Right atrium auricular region (tissue), 2 donors: ENCODE data around the gene ADGRA1. TPM values are rescaled to one million over a fixed set of nuclear protein-coding genes. Genes with fewer than 3 reads are reported as not detected.
"Not testable (repeated sequence)": the region's sequence is repeated elsewhere in the genome, so short reads cannot be mapped to it uniquely, and the experiment has no call there.

ENCODE experiments used
- DNase-seq: peaks from one replicate; pipeline ENCODE4 v3.0.0-alpha.2; 2019; ENCODE audit warnings: low spot score
- H3K27ac ChIP-seq, 2 donors: fragments of 200-600 bp; sonication (generic); 1 replicate in 1 of 2; 2 replicates in 1 of 2; pipeline ENCODE4 v1.5.1; 2016 to 2019
- H3K27me3 ChIP-seq, 2 donors: fragments of 200-600 bp; sonication (generic); one replicate each; pipeline versions ENCODE4 v1.5.1 to v1.6.0; 2017 to 2019
- H3K36me3 ChIP-seq: fragments of 200-600 bp; sonication (generic); one replicate; pipeline ENCODE4 v1.5.1; 2016
- H3K4me1 ChIP-seq, 2 donors: fragments of 200-600 bp; sonication (generic); one replicate each; pipeline versions ENCODE4 v1.5.1 to v1.6.0; 2017 to 2019
- H3K4me3 ChIP-seq, 2 donors: fragments of 200-600 bp; sonication (generic); 1 replicate in 1 of 2; 2 replicates in 1 of 2; pipeline ENCODE4 v1.5.1; 2017 to 2019; ENCODE audit warnings: mild to moderate bottlenecking in 1 of 2, moderate library complexity in 1 of 2
- H3K9me3 ChIP-seq, 2 donors: fragments of 200-600 bp; sonication (generic); one replicate each; pipeline ENCODE4 v1.5.1; 2019
- CTCF ChIP-seq, 2 donors: fragments of 200-600 bp; sonication (generic); IDR thresholded peaks; one replicate each; pipeline ENCODE4 v1.5.1; 2019; ENCODE audit warnings: antibody characterized with exemption in 2 of 2
- total RNA-seq, 2 donors: library from RNA; depleted of rRNA; stranded (reverse); fragments of >200 nt; gene quantifications; one replicate each; pipeline ENCODE4 v1.1.0, GENCODE V29; 2016

ADGRA1 gene
- total RNA-seq, 2 donors from 2014 or later = 0.11 to 0.51 TPM

GRCh38 chr10:133133471-133134231 lies 45.9 kb downstream of the ADGRA1 start:
- H3K9me3 ChIP-seq = no peaks in the 10 kb centered on the region
- H3K36me3 ChIP-seq = no peaks in the 10 kb centered on the region
- H3K4me1 ChIP-seq = no peaks in the 10 kb centered on the region
- H3K27me3 ChIP-seq = no peaks in the 10 kb centered on the region
- H3K27ac ChIP-seq = no peak overlapping the region
- DNase-seq = no peak
- no peak overlapping the region for H3K4me3 ChIP-seq
- no peak for TF ChIP-seq CTCF (IDR thresholded peaks at IDR 0.05)

GRCh38 chr10:133134411-133135115 lies 46.8 kb downstream of the ADGRA1 start:
- Histone ChIP-seq H3K4me3 (no peak overlapping the region), H3K4me1 (no peaks in the 10 kb centered on the region), H3K9me3 (no peaks in the 10 kb centered on the region), H3K36me3 (no peaks in the 10 kb centered on the region), H3K27me3 (no peaks in the 10 kb centered on the region), H3K27ac (no peak overlapping the region)
- no peak for TF ChIP-seq CTCF (IDR thresholded peaks at IDR 0.05)
- DNase-seq = no peak

- H3K9me3 ChIP-seq = no peaks in the 10 kb centered on the region
- H3K4me3 ChIP-seq = no peak overlapping the region
- H3K27me3 ChIP-seq = no peaks in the 10 kb centered on the region
- no peaks in the 10 kb centered on the region for H3K4me1 ChIP-seq
- TF ChIP-seq CTCF (IDR thresholded peaks at IDR 0.05) = no peak
- no peak overlapping the region for H3K27ac ChIP-seq
- H3K36me3 ChIP-seq = no peaks in the 10 kb centered on the region
- no peak for DNase-seq
These were observed 47.4 kb downstream of the ADGRA1 start for GRCh38 chr10:133135116-133135465.

- not testable (repeated sequence) for H3K36me3 ChIP-seq, DNase-seq, H3K27ac ChIP-seq, H3K4me1 ChIP-seq, H3K27me3 ChIP-seq, H3K9me3 ChIP-seq, H3K4me3 ChIP-seq
These were observed 49.9 kb downstream of the ADGRA1 start for GRCh38 chr10:133137486-133138145.

GRCh38 chr10:133139551-133140065 lies 51.9 kb downstream of the ADGRA1 start:
- no peaks in the 10 kb centered on the region for H3K4me1 ChIP-seq
- H3K27me3 ChIP-seq = no peaks in the 10 kb centered on the region
- no peaks in the 10 kb centered on the region for H3K9me3 ChIP-seq
- H3K4me3 ChIP-seq = no peak overlapping the region
- no peak overlapping the region for H3K27ac ChIP-seq
- no peaks in the 10 kb centered on the region for H3K36me3 ChIP-seq
- TF ChIP-seq CTCF (IDR thresholded peaks at IDR 0.05) = no peak
- DNase-seq = no peak
